ENCODE results near the gene DFFA.

DFFA gene, protein sequence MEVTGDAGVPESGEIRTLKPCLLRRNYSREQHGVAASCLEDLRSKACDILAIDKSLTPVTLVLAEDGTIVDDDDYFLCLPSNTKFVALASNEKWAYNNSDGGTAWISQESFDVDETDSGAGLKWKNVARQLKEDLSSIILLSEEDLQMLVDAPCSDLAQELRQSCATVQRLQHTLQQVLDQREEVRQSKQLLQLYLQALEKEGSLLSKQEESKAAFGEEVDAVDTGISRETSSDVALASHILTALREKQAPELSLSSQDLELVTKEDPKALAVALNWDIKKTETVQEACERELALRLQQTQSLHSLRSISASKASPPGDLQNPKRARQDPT

DNA sequence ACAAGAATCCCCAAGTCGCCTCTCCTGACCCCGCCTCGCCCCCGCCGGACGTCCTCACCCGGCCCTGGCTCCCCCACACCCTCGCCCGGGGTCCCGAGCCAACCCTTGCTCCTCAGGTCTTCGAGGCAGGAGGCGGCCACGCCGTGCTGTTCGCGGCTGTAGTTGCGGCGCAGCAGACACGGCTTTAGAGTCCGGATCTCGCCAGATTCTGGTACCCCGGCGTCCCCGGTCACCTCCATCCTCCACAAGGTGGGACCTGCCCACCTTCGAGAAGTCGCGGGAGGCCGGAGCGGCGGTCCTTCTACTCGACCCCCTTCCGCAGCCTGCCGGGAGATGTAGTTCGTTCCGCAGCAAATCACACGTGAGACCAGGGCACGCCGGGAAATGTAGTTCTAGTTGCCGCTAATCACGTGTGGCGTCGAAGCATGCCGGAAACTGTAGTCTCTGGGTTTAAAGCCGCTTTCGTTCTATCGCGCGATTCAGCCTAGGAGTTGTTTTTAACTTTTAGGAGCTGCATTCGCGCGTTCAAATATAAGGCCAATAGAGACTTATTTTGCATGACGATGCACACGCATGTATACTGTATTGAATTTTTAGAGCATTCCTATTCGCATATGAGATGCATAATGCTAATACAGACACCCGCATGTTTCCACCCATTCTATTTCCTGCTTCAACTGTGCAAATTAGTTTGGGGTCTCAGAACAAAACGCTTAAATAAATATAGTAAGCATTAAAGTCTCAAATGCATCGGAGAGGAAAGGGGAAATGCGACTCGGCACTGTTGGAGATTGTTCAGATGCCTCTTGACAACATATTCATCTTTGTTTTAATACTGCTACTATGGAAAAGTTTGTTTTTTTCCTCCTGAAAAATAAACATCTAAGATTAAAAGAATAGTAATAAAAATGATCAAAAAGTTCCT, at the start of gene DFFA:
Gene DFFA (minus strand): TSS at position 310 of the 925 bp plus-strand sequence. CDS start 71 bp downstream, at position 239.
- Mint-ChIP-seq H3K4me1 (peaks cover 50% of the 10 kb centered on the region), H3K9me3 (no peaks in the 10 kb centered on the region), H3K36me3 (peaks cover 16% of the 10 kb centered on the region), H3K4me3 (peak within 1 kb of the TSS; percentile 77), H3K27me3 (no peaks in the 10 kb centered on the region), H3K27ac (peak within 1 kb of the TSS; percentile 92)
- peak; percentile 97 for DNase-seq
- CTCF ChIA-PET, result no interaction called here

DNA sequence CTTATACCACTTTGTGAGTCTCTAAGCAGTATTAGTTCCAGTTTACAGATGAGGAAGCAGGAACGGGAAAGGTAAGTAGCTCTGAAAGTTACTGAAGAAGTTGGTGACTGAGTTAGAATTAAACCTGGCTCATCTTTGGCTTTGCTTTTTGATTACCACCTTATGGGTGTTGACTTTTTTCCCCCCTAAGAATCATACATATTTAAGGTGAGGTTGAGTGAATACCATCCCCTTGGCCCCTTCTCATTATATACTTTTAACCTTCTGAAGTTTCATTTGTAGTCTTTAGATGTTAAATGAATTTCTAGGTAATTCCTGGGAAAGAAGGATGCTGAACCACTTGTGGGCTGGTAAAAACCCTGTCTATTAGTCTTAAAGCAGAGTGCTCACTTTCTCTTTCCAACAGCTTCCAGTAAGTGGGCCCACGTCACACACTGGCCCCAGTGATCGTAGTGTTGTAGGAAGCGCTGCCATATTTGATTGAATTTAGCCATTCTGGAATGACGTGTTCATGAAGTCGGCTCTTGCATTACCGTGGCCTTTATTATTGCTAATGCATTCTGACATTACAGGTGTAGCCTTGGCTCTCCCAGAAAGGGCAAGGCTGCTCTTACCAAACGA, 49.3 kb upstream of the DFFA start:
- DNase-seq, result no peak
- CTCF ChIA-PET, result interaction anchor here (1.9 kb wide), 1 partner anchor 14 kb away, joined by 9 read pairs; no protein-coding TSS in a partner anchor
- Mint-ChIP-seq H3K4me3 (no peak overlapping the region), H3K36me3 (peaks cover 23% of the 10 kb centered on the region), H3K9me3 (no peaks in the 10 kb centered on the region), H3K27ac (no peak overlapping the region), H3K4me1 (peaks cover 45% of the 10 kb centered on the region), H3K27me3 (no peaks in the 10 kb centered on the region)

DNA sequence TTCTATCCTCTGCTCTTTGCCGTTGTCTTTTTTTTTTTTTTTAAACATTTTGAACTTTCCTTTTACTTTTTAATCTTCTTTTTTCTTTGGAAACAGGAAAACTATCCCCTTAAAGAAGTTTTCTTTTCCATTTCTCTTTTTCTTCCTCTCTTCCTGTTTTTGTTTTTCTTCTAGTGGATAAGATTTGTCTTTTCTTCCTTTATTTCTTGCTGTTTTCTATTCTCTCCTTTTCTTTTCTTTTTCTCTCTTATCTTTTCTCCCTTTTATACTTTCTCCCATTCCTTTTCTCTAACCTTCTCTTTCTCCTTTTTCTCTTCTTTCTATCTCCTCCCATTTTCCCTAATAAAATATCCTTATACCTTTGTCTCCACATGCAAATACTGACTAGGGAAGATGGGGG, 48.6 kb upstream of the DFFA start:
- DNase-seq, result no peak
- H3K9me3 Mint-ChIP-seq, result no peaks in the 10 kb centered on the region
- no peak overlapping the region for H3K27ac Mint-ChIP-seq
- peaks cover 23% of the 10 kb centered on the region for H3K36me3 Mint-ChIP-seq
- CTCF ChIA-PET, result no interaction called here
- H3K27me3 Mint-ChIP-seq, result no peaks in the 10 kb centered on the region
- peaks cover 52% of the 10 kb centered on the region for H3K4me1 Mint-ChIP-seq
- no peak overlapping the region for H3K4me3 Mint-ChIP-seq

DNA sequence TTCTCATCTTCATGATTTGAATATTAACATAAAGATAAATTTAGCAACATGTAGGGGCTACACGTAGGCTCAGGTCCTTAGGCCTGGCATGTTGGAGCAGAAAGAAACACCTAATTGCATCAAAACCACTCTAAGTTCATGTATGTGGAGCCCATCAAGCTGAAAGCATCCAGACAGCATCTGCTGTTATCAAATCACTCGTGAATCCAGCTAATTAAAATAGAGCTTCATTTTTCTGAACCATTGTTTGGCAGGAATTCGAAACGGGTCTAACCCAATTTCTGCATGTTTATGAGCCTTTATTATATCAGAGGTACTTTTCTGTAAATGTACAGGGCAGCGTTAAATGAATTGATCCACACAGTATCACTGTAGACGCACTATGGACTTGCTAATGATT, 48.2 kb upstream of the DFFA start:
- H3K4me3 Mint-ChIP-seq, result no peak overlapping the region
- no peaks in the 10 kb centered on the region for H3K27me3 Mint-ChIP-seq
- DNase-seq, result no peak
- H3K27ac Mint-ChIP-seq, result no peak overlapping the region
- CTCF ChIA-PET, result interaction anchor here (1.2 to 1.3 kb wide), 2 partner anchors 10 to 349 kb away, joined by 3 read pairs; no protein-coding TSS in a partner anchor
- H3K4me1 Mint-ChIP-seq, result peaks cover 56% of the 10 kb centered on the region
- H3K36me3 Mint-ChIP-seq, result peaks cover 26% of the 10 kb centered on the region
- no peaks in the 10 kb centered on the region for H3K9me3 Mint-ChIP-seq

DNA sequence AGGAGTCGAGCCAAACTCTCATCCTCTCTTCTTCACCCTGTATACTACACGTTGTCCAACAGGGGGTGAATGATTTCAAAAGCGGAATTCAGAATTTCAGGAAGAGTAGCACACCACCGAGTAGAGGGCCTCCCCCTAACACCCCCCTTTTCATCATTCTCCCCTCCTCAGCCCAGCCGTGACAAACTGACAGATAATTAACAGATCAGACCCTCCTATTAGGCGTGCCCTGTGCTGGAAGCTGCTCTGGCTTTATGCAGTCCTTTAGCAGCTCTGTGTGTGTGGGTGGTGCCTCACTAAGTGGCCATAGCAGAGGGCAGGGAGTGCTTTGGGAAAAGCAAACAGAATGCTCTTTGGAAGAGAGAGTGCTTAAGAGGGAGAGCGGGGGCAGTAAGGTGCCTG, 46.7 kb upstream of the DFFA start:
- Mint-ChIP-seq H3K4me3 (no peak overlapping the region), H3K27me3 (no peaks in the 10 kb centered on the region), H3K36me3 (peaks cover 28% of the 10 kb centered on the region), H3K4me1 (peaks cover 65% of the 10 kb centered on the region), H3K27ac (no peak overlapping the region), H3K9me3 (no peaks in the 10 kb centered on the region)
- CTCF ChIA-PET, result interaction anchor here (0.8 to 1.2 kb wide), 2 partner anchors 25 to 272 kb away, joined by 3 read pairs; no protein-coding TSS in a partner anchor
- DNase-seq, result no peak

DNA sequence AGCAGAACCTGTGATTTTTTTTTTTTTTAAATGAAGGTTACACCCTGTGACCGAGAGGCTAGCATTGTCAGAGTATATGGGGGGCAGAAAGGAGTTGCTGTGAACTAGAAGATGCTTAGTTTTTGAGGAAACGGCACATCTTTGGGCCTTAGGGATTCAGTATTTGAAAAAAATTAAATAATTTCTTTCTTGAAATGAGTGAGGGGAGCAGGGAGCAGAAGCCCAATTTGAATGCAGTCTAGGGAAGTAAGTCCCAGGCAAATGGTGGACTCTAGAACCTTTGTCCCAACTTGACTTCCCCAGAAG, 45.3 kb upstream of the DFFA start:
- peaks cover 27% of the 10 kb centered on the region for H3K36me3 Mint-ChIP-seq
- no peaks in the 10 kb centered on the region for H3K9me3 Mint-ChIP-seq
- no peak for DNase-seq
- H3K27ac Mint-ChIP-seq, result no peak overlapping the region
- H3K4me1 Mint-ChIP-seq, result peaks cover 74% of the 10 kb centered on the region
- H3K27me3 Mint-ChIP-seq, result no peaks in the 10 kb centered on the region
- no peak overlapping the region for H3K4me3 Mint-ChIP-seq
- CTCF ChIA-PET, result no interaction called here

DNA sequence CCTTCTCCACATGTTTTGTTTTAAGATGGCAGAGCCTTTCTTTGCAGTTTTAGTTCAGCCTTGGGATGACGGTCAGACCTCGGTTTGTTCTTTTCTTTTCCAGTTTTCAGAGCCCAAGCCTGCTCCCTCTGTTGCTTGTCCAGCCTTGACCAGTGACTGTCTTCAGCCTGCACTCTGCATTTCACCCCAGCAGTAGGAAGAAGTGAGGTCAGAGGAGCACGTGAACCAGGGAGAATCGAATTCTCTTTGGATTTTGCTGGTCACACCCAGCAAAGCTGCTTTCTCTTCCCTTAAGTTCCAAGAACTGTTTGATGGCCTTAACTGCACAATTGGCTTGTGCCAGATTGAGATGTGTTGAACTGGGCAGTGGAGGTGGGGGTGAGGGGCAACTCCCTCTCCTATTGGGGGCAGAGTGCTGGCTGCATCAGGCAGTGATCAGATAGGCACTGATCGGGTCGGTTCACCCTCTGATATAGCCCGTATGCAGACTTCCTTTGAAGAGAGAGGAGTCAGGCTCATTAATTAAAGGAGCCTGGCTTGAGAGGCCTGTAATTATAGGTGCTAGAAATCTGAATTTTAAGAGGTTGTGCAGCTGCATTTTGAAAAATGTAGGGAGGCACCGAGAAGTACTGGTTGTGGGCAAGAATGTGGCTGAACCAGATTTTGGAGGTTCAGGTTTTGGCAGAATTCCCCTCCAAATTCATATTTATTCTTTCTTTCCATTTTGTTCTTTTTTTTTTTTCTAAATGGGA, 44.8 kb upstream of the DFFA start:
- Mint-ChIP-seq H3K27me3 (no peaks in the 10 kb centered on the region), H3K4me1 (peaks cover 73% of the 10 kb centered on the region), H3K9me3 (no peaks in the 10 kb centered on the region), H3K27ac (no peak overlapping the region), H3K4me3 (no peak overlapping the region), H3K36me3 (peaks cover 29% of the 10 kb centered on the region)
- no peak for DNase-seq
- CTCF ChIA-PET, result no interaction called here

DNA sequence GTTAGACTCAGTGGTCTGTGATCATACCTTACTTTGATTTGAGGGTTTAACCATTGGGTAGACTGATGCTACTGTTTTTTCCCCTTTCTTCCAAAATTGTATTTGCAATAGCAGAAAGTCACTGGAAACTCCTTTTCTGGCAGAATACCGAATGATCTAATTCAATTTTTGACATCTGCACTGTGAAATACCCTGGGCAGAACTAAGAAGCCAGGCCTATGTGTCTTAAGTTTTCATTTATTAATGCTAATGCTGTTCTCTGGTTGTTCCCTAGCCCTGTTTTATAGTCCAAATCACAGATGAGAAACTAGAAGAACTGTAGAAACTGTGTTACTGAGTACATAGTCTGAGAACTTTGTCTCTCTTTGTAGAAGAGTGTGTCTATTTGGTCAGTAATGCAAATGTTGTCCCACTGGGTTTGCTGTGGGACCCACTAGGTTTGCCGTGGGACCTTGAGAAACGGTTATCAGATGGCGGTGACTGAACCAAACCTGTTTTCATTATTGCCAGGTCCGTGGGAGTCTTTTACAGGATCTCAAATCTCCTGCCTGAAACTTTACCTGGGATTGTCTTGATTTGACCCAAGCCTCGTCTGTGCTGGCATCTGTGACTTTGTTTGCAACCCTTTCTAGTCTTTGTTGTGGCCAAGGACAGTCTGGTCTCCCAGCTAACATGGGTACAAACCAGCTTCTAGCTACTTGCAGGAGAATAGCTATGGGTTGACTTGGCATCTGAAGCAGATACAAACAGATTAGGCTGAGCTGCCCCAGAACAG, 43.8 kb upstream of the DFFA start:
- CTCF ChIA-PET, result no interaction called here
- DNase-seq, result no peak
- Mint-ChIP-seq H3K27me3 (no peaks in the 10 kb centered on the region), H3K4me1 (peaks cover 73% of the 10 kb centered on the region), H3K4me3 (no peak overlapping the region), H3K36me3 (peaks cover 24% of the 10 kb centered on the region), H3K27ac (no peak overlapping the region), H3K9me3 (no peaks in the 10 kb centered on the region)

DNA sequence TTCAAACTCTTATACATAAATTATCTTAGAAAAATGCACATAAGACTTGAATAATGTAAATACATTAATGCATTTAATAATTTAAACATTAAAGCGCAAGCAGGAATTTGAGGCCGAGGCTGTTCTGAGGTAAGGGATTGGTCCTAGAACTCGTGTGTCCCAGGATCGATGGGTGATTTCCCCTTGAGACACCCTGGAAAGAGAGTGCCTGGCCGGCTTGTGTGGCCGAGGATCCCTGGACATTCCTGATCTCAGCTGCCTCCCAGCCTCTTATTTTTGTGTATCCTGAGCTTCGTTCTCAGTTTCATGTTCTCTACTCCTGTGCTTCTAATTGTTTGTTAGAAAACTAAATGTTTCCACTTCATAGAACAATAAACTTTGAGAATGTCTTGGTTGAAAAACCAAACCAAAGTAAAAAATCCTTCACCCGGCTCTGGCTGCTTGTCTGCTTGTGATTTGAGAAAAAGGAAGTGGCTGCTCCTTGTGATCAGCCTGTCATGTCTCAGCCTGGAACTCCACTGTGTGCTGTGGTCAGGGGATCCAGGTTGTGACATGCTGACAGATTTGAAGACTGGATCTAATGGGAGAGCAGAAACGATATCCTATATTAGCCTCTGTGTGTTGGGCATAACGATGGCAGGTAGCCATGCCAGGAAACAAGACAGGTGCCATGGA, 43.1 kb upstream of the DFFA start:
- H3K4me1 Mint-ChIP-seq, result peaks cover 72% of the 10 kb centered on the region
- CTCF ChIA-PET, result interaction anchor here (1.1 kb wide), 1 partner anchor 349 kb away, joined by 3 read pairs; no protein-coding TSS in a partner anchor
- peaks cover 20% of the 10 kb centered on the region for H3K36me3 Mint-ChIP-seq
- no peak overlapping the region for H3K4me3 Mint-ChIP-seq
- no peak for DNase-seq
- H3K27ac Mint-ChIP-seq, result no peak overlapping the region
- no peaks in the 10 kb centered on the region for H3K9me3 Mint-ChIP-seq
- H3K27me3 Mint-ChIP-seq, result no peaks in the 10 kb centered on the region

DNA sequence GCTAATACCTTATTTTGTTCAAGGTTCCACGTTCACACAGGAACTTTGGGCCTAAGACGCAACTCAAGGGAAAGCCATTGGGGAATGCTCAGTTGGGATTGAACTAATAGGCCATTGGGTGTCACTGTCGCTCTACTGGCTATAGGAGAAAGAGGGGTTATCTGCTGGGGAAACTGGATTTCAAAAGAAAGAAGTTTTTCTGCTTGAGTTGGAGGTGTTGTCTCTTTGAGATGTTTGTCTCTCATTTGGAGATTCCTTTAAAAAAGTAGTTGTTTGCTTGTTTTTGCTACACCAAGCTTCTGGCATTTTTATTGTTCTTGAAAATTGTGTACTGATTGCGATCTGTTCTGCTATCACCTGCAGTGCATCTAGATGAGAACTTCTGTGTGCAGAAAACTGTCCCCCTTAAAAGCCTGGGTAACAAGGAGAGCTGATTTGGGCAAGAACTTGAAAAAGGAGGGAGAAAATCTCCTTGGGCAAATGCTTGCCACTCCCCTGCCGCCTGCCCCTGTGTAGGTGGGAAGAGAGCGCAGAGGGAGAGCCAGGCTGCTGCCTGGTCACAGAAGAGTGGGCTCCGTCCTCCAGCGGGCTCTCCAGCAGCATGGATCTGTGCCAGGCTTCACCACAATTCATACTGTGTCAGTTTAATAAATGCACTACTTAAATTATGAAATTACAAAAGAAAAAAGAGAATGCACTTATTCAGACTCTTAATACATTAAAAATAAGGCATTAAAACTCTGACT, 42.3 kb upstream of the DFFA start:
- H3K9me3 Mint-ChIP-seq, result no peaks in the 10 kb centered on the region
- peak overlapping the region; percentile 4 for H3K27ac Mint-ChIP-seq
- no peaks in the 10 kb centered on the region for H3K27me3 Mint-ChIP-seq
- DNase-seq, result peak; percentile 47
- CTCF ChIA-PET, result interaction anchor here (1.1 kb wide), 1 partner anchor 350 kb away, joined by 3 read pairs; no protein-coding TSS in a partner anchor
- H3K36me3 Mint-ChIP-seq, result peaks cover 18% of the 10 kb centered on the region
- H3K4me3 Mint-ChIP-seq, result no peak overlapping the region
- peaks cover 76% of the 10 kb centered on the region for H3K4me1 Mint-ChIP-seq

DNA sequence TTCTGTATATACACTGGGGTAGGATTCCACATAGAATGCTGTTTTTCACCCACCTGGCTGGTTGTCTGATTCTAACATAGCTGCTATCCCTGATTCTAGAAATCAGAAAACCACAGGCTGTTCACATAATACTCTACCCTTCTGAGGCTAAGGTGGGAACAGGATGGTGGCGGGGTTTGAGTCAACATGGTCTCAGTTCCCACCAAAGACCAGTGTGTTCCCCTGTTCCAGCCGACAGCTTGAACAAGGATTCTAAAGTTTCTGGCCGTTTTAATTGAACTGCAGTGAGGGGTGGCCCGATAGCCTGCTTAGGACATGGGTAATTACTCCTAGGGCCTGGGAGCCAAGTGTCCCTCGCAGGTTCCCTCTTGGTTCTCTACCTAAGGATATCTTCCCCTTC, 40.9 kb upstream of the DFFA start:
- Mint-ChIP-seq H3K4me3 (no peak overlapping the region), H3K9me3 (no peaks in the 10 kb centered on the region), H3K36me3 (peaks cover 17% of the 10 kb centered on the region), H3K27ac (peak overlapping the region; percentile 22), H3K4me1 (peaks cover 87% of the 10 kb centered on the region), H3K27me3 (no peaks in the 10 kb centered on the region)
- DNase-seq, result no peak
- CTCF ChIA-PET, result interaction anchor here (1.0 to 3.6 kb wide), 2 partner anchors 9 to 18 kb away, joined by 4 to 21 read pairs; no protein-coding TSS in a partner anchor

DNA sequence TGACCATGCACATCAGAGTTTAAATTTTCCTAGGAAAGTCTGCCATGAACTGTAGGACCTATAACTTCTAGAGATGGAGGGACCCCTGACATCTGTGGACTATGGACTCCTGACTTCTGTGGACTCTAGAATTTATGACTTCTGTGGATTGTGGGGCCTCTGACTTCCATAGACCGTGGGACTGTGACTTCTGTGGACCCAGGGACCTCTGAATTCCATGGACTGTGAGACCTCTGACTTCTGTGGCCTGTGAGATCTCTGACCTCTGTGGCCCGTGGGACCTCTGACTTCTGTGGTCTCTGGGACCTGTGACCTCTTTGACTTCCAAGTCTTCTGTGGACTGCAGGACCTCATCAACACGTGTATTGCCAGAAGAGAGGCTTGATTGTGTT, 39.2 kb upstream of the DFFA start:
- Mint-ChIP-seq H3K4me3 (peak overlapping the region; percentile 68), H3K4me1 (peaks cover 90% of the 10 kb centered on the region), H3K27ac (peak overlapping the region; percentile 96), H3K9me3 (no peaks in the 10 kb centered on the region), H3K36me3 (peaks cover 16% of the 10 kb centered on the region), H3K27me3 (no peaks in the 10 kb centered on the region)
- CTCF ChIA-PET, result interaction anchor here (3.6 kb wide), 1 partner anchor 17 kb away, joined by 21 read pairs; no protein-coding TSS in a partner anchor
- DNase-seq, result no peak

Data from activated naive CD4-positive, alpha-beta T cell treated with anti-CD3 and anti-CD28 coated beads, Interleukin-2, amount 10 ng/mL, durations not matched to agents 7 days and 5 days (primary cell).